Heart left ventricle (tissue), 16 donors: ENCODE results near the gene MRPS9. TPM values are rescaled to one million over a fixed set of nuclear protein-coding genes. Genes with fewer than 3 reads are reported as not detected.

ENCODE experiments used
- ATAC-seq, 4 donors: fragments of 200-7000 bp; cut with Tn5 transposase; one replicate each; pipeline ENCODE4 v1.9.1; 2020 to 2022; ENCODE audit warnings: moderate library complexity in 4 of 4, mild to moderate bottlenecking in 3 of 4, moderate number of reproducible peaks in 1 of 4
- DNase-seq, 5 donors: peaks; one replicate each; pipeline ENCODE4 v3.0.0-alpha.2; 2020
- H3K27ac ChIP-seq, 12 donors: fragments of 200-600 bp; sonication (generic) in 4 of 12; one replicate each; pipeline versions ENCODE4 v1.5.0 to v1.8.0; 2016 to 2022; ENCODE audit warnings: mild to moderate bottlenecking in 2 of 12
- H3K27me3 ChIP-seq, 9 donors: fragments of 200-600 bp; sonication (generic) in 2 of 9; one replicate each; pipeline versions ENCODE4 v1.5.1 to v1.8.0; 2016 to 2022; ENCODE audit warnings: mild to moderate bottlenecking in 3 of 9
- H3K36me3 ChIP-seq, 9 donors: fragments of 200-600 bp; sonication (generic) in 2 of 9; one replicate each; pipeline versions ENCODE4 v1.5.0 to v1.8.0; 2018 to 2022; ENCODE audit warnings: mild to moderate bottlenecking in 2 of 9
- H3K4me1 ChIP-seq, 12 donors: fragments of 200-600 bp; sonication (generic) in 4 of 12; one replicate each; pipeline versions ENCODE4 v1.5.0 to v1.8.0; 2016 to 2022; ENCODE audit warnings: mild to moderate bottlenecking in 3 of 12
- H3K4me3 ChIP-seq, 12 donors: fragments of 200-600 bp; sonication (generic) in 4 of 12; one replicate each; pipeline versions ENCODE4 v1.5.0 to v1.8.0; 2017 to 2022; ENCODE audit warnings: mild to moderate bottlenecking in 9 of 12, moderate library complexity in 4 of 12
- H3K9me3 ChIP-seq, 12 donors: fragments of 200-600 bp; sonication (generic) in 4 of 12; one replicate each; pipeline versions ENCODE4 v1.5.0 to v1.8.0; 2016 to 2022; ENCODE audit warnings: mild to moderate bottlenecking in 1 of 12
- CTCF ChIP-seq, 12 donors: fragments of 200-600 bp; sonication (generic) in 4 of 12; IDR thresholded peaks; one replicate each; pipeline versions ENCODE4 v1.5.0 to v1.8.0; 2018 to 2022; ENCODE audit warnings: antibody characterized with exemption in 12 of 12, mild to moderate bottlenecking in 5 of 12
- POLR2A ChIP-seq, 2 donors: fragments of 450-650 bp; IDR thresholded peaks; one replicate each; pipeline ENCODE4 v1.6.1; 2017; ENCODE audit warnings: antibody characterized with exemption in 2 of 2, mild to moderate bottlenecking in 2 of 2, moderate library complexity in 2 of 2
- WGBS, 4 donors: extraction: QIAGEN DNeasy Blood & Tissue Kit in 2 of 4; methylation state at CpG; one replicate each; pipeline versions ENCODE4 v1.1.5 to v1.1.7; 2013 to 2018; 5-methylcytosine and 5-hydroxymethylcytosine counted together
- intact Hi-C, 10 donors: fragments of 100-400 bp; cut with DNase I; formaldehyde crosslinking; loops; one replicate each; pipeline versions ENCODE4 v1.11.1 to v1.14.2; 2022
- long read RNA-seq, 3 donors: library from polyadenylated mRNA; unstranded; transcript quantifications; one replicate each; pipeline ENCODE4 v2.0.0, GENCODE V29; 2020 to 2021
- polyA plus RNA-seq, 2 donors: library from polyadenylated mRNA; stranded (reverse); fragments of 200-250 nt; gene quantifications; one replicate each; pipeline ENCODE4 v1.2.3, GENCODE V29; 2013
- total RNA-seq, 9 donors: library from RNA; depleted of rRNA in 2 of 9; stranded (reverse); fragments of >200 nt in 2 of 9; fragmentation: NEBNext Ultra II Directional in 3 of 9; extraction: Animal tissue kit (Norgen Biotek cat#: 25700) in 3 of 9; gene quantifications; one replicate each; pipeline versions ENCODE4 v1.1.0 to v1.2.4, GENCODE V29; 2016 to 2023
- donor health status: ischemic (EF 13 %, LVEDD 7.1; RV severe dilation, severe dysfunction).
- donor health status: healthy with polysubstance abuse.
- donor health status: DM: no; HTN: yes; CAD: no.
- donor health status: DM: no; HTN: no; CAD: no.
- donor health status: ischemic (EF 25% LVEDD 6.9; RV normal size, moderate dysfunction).
- donor health status: ischemic (EF 25% LVEDD 5.7; RV mildly dilated, moderate dysfunction).
- donor health status: healthy.
- donor health status: DM: yes; HTN: yes; CAD: no.
- donor health status: ischemic (EF 35%, LVEDD 5.7; RV mildly dilated, moderate dysfunction).
- donor health status: nonischemic (EF 11% LVEDD 7.7; RV severe dilation, severe dysfunction).
- donor health status: DM: yes; HTN: yes; CAD: no.
- donor health status: PGD.
- donor health status: ischemic (EF 29% LVEDD 5.4; RV normal size, mild dysfunction).
- donor health status: nonischemic (EF 23%, LVEDD 6.1; RV moderate dilation, normal function).

MRPS9 gene
- total RNA-seq (10 to 100 TPM; 37.6 to 79.3 (median 62.5) TPM), polyA plus RNA-seq (10 to 100 TPM; 63.9 to 92.8 TPM)
- long read RNA-seq, donor 1, transcript MRPS9-201 (11 exons, 1,500 nt) = major isoform, 126 of 137 reads
- long read RNA-seq, donor 1, partial matches to known transcripts = 3 of 137 reads
- long read RNA-seq, donor 1, other reads (novel, unspliced or antisense) = 8 of 137 reads
- long read RNA-seq, donor 2, transcript MRPS9-201 (11 exons, 1,500 nt) = major isoform, 341 of 360 reads
- long read RNA-seq, donor 2, partial matches to known transcripts = 2 of 360 reads
- long read RNA-seq, donor 2, other reads (novel, unspliced or antisense) = 17 of 360 reads
- long read RNA-seq, donor 3, transcript MRPS9-201 (11 exons, 1,500 nt) = major isoform, 78 of 84 reads
- long read RNA-seq, donor 3, partial matches to known transcripts = 2 of 84 reads
- long read RNA-seq, donor 3, other reads (novel, unspliced or antisense) = 4 of 84 reads

- H3K4me3 ChIP-seq = peak within 1 kb of the TSS; percentile 74 to 99 (median 86)
- peak; percentile 100 for ATAC-seq
- TF ChIP-seq POLR2A (IDR thresholded peaks at IDR 0.05) (peak in 1 of 2 donors; percentile 49), CTCF (IDR thresholded peaks at IDR 0.05) (peak in 1 of 12 donors; percentile 3)
- 0% methylated on average over 27 to 55 of the region's 55 CpGs for WGBS, 4 donors
- DNase-seq = peak; percentile 98 to 99 (median 99)
- H3K36me3 ChIP-seq = peaks cover 0 to 4% (median 0%) of the 10 kb centered on the region in 9 donors
- peak within 1 kb of the TSS in 11 of 12 donors; percentile 68 to 91 (median 86) for H3K27ac ChIP-seq
- intact Hi-C loops = no loop called here
- peaks cover 0 to 30% (median 13%) of the 10 kb centered on the region in 12 donors for H3K4me1 ChIP-seq
- H3K27me3 ChIP-seq = no peaks in the 10 kb centered on the region
- no peaks in the 10 kb centered on the region for H3K9me3 ChIP-seq
Measured at GRCh38 chr2:105037572-105038382, at the start of gene MRPS9. TSS of gene MRPS9 (plus strand) at chr2:105038069. CDS start at chr2:105038093, 24 bp downstream.

GRCh38 chr2:105005181-105005951, 32.5 kb upstream of the MRPS9 start:
- no peak for DNase-seq
- no peak for ATAC-seq
- Histone ChIP-seq H3K27ac (no peak overlapping the region), H3K27me3 (no peaks in the 10 kb centered on the region), H3K4me3 (no peak overlapping the region), H3K9me3 (peaks cover 0 to 48% (median 7%) of the 10 kb centered on the region in 12 donors), H3K36me3 (no peaks in the 10 kb centered on the region), H3K4me1 (no peaks in the 10 kb centered on the region)
- 73 to 78% (median 75%) methylated on average over 2 of the region's 2 CpGs for WGBS, 4 donors
- intact Hi-C loops = no loop called here
- TF ChIP-seq POLR2A (IDR thresholded peaks at IDR 0.05) = no peak
- TF ChIP-seq CTCF (IDR thresholded peaks at IDR 0.05) = no peak

- Histone ChIP-seq H3K27me3 (no peaks in the 10 kb centered on the region), H3K27ac (no peak overlapping the region), H3K36me3 (no peaks in the 10 kb centered on the region), H3K4me1 (no peaks in the 10 kb centered on the region), H3K4me3 (no peak overlapping the region), H3K9me3 (peaks cover 0 to 34% (median 2%) of the 10 kb centered on the region in 12 donors)
- no peak for DNase-seq
- WGBS, 4 donors = 91 to 95% (median 93%) methylated on average over 1 of the region's 1 CpG
- intact Hi-C loops = no loop called here
- TF ChIP-seq CTCF (IDR thresholded peaks at IDR 0.05) (no peak), POLR2A (IDR thresholded peaks at IDR 0.05) (no peak)
- no peak for ATAC-seq
Measured at GRCh38 chr2:105007367-105007766, 30.5 kb upstream of the MRPS9 start.
